Stimulated activated effector memory CD8-positive, alpha-beta T cell treated with anti-CD3 and anti-CD28 coated beads, Interleukin-12 subunit alpha, Interleukin-12 subunit beta, amount 100 ng/mL, for 72 hours (primary cell): ENCODE measurements around the gene ARHGEF10L.

Source experiments
- ATAC-seq: fragments of 150-1000 bp; cut with Tn5 transposase; 2 replicates; pipeline ENCODE4 v1.10.0; 2021
- DNase-seq, 2 donors: peaks; one replicate each; pipeline ENCODE4 v3.0.0; 2021 to 2022; ENCODE audit warnings: low spot score in 2 of 2
- H3K27ac Mint-ChIP-seq: one replicate; pipeline ENCODE4 v1.8.0; 2022; ENCODE audit warnings: mild to moderate bottlenecking, mixed read lengths
- H3K36me3 Mint-ChIP-seq: one replicate; pipeline ENCODE4 v1.8.0; 2022; ENCODE audit warnings: mild to moderate bottlenecking, mixed read lengths
- H3K4me1 Mint-ChIP-seq: one replicate; pipeline ENCODE4 v1.8.0; 2022; ENCODE audit warnings: mixed read lengths
- H3K4me3 Mint-ChIP-seq: one replicate; pipeline ENCODE4 v1.8.0; 2022; ENCODE audit warnings: mild to moderate bottlenecking, mixed read lengths
- H3K9me3 Mint-ChIP-seq: one replicate; pipeline ENCODE4 v1.8.0; 2022; ENCODE audit warnings: mixed read lengths

Gene ARHGEF10L

GRCh38 chr1:17665054-17665453 is 125.6 kb downstream of the ARHGEF10L start:
- DNase-seq = no peak
- ATAC-seq = no peak
- Mint-ChIP-seq H3K4me3 (no peak overlapping the region), H3K36me3 (no peaks in the 10 kb centered on the region), H3K9me3 (no peaks in the 10 kb centered on the region), H3K27ac (no peak overlapping the region), H3K4me1 (no peaks in the 10 kb centered on the region)

GRCh38 chr1:17665950-17666720 is 126.6 kb downstream of the ARHGEF10L start:
- ATAC-seq = no peak
- no peaks in the 10 kb centered on the region for H3K9me3 Mint-ChIP-seq
- H3K4me1 Mint-ChIP-seq = no peaks in the 10 kb centered on the region
- H3K4me3 Mint-ChIP-seq = no peak overlapping the region
- H3K27ac Mint-ChIP-seq = no peak overlapping the region
- DNase-seq = no peak
- H3K36me3 Mint-ChIP-seq = no peaks in the 10 kb centered on the region

GRCh38 chr1:17667641-17668040 is 128.1 kb downstream of the ARHGEF10L start:
- H3K36me3 Mint-ChIP-seq = no peaks in the 10 kb centered on the region
- DNase-seq (no peak), ATAC-seq (no peak)
- no peak overlapping the region for H3K4me3 Mint-ChIP-seq
- H3K27ac Mint-ChIP-seq = no peak overlapping the region
- H3K4me1 Mint-ChIP-seq = no peaks in the 10 kb centered on the region
- H3K9me3 Mint-ChIP-seq = no peaks in the 10 kb centered on the region

GRCh38 chr1:17668195-17668594 is 128.7 kb downstream of the ARHGEF10L start:
- no peaks in the 10 kb centered on the region for H3K9me3 Mint-ChIP-seq
- ATAC-seq = no peak
- H3K36me3 Mint-ChIP-seq = no peaks in the 10 kb centered on the region
- DNase-seq = no peak
- no peaks in the 10 kb centered on the region for H3K4me1 Mint-ChIP-seq
- no peak overlapping the region for H3K27ac Mint-ChIP-seq
- H3K4me3 Mint-ChIP-seq = no peak overlapping the region

GRCh38 chr1:17668624-17669175 is 129.2 kb downstream of the ARHGEF10L start:
- DNase-seq (no peak), ATAC-seq (no peak)
- H3K36me3 Mint-ChIP-seq = no peaks in the 10 kb centered on the region
- no peaks in the 10 kb centered on the region for H3K4me1 Mint-ChIP-seq
- H3K4me3 Mint-ChIP-seq = no peak overlapping the region
- H3K9me3 Mint-ChIP-seq = no peaks in the 10 kb centered on the region
- no peak overlapping the region for H3K27ac Mint-ChIP-seq

- no peaks in the 10 kb centered on the region for H3K9me3 Mint-ChIP-seq
- no peak for ATAC-seq
- H3K4me3 Mint-ChIP-seq = no peak overlapping the region
- H3K27ac Mint-ChIP-seq = no peak overlapping the region
- no peaks in the 10 kb centered on the region for H3K4me1 Mint-ChIP-seq
- no peak for DNase-seq
- H3K36me3 Mint-ChIP-seq = no peaks in the 10 kb centered on the region
Observed at GRCh38 chr1:17669305-17669704, 129.8 kb downstream of the ARHGEF10L start.

GRCh38 chr1:17669866-17670451 is 130.5 kb downstream of the ARHGEF10L start:
- no peak for DNase-seq
- ATAC-seq = no peak
- Mint-ChIP-seq H3K36me3 (no peaks in the 10 kb centered on the region), H3K4me1 (no peaks in the 10 kb centered on the region), H3K4me3 (no peak overlapping the region), H3K27ac (no peak overlapping the region), H3K9me3 (no peaks in the 10 kb centered on the region)

GRCh38 chr1:17670587-17671313 is 131.3 kb downstream of the ARHGEF10L start:
- Mint-ChIP-seq H3K27ac (no peak overlapping the region), H3K4me1 (no peaks in the 10 kb centered on the region), H3K9me3 (no peaks in the 10 kb centered on the region), H3K36me3 (no peaks in the 10 kb centered on the region), H3K4me3 (no peak overlapping the region)
- ATAC-seq = no peak
- no peak for DNase-seq

- H3K9me3 Mint-ChIP-seq = no peaks in the 10 kb centered on the region
- H3K27ac Mint-ChIP-seq = no peak overlapping the region
- H3K4me3 Mint-ChIP-seq = no peak overlapping the region
- DNase-seq = no peak
- H3K4me1 Mint-ChIP-seq = no peaks in the 10 kb centered on the region
- ATAC-seq = no peak
- H3K36me3 Mint-ChIP-seq = no peaks in the 10 kb centered on the region
Observed at GRCh38 chr1:17671314-17671705, 131.8 kb downstream of the ARHGEF10L start.

- Mint-ChIP-seq H3K9me3 (no peaks in the 10 kb centered on the region), H3K27ac (no peak overlapping the region), H3K36me3 (no peaks in the 10 kb centered on the region), H3K4me3 (no peak overlapping the region), H3K4me1 (no peaks in the 10 kb centered on the region)
- DNase-seq = no peak
- ATAC-seq = no peak
Observed at GRCh38 chr1:17671741-17672140, 132.2 kb downstream of the ARHGEF10L start.

- H3K27ac Mint-ChIP-seq = no peak overlapping the region
- DNase-seq (no peak), ATAC-seq (no peak)
- no peaks in the 10 kb centered on the region for H3K4me1 Mint-ChIP-seq
- H3K36me3 Mint-ChIP-seq = no peaks in the 10 kb centered on the region
- H3K9me3 Mint-ChIP-seq = no peaks in the 10 kb centered on the region
- no peak overlapping the region for H3K4me3 Mint-ChIP-seq
Observed at GRCh38 chr1:17672226-17672625, 132.7 kb downstream of the ARHGEF10L start.

GRCh38 chr1:17673329-17674072 is 134.0 kb downstream of the ARHGEF10L start:
- ATAC-seq = peak; percentile 41
- no peaks in the 10 kb centered on the region for H3K4me1 Mint-ChIP-seq
- DNase-seq = no peak
- no peak overlapping the region for H3K4me3 Mint-ChIP-seq
- no peak overlapping the region for H3K27ac Mint-ChIP-seq
- no peaks in the 10 kb centered on the region for H3K36me3 Mint-ChIP-seq
- H3K9me3 Mint-ChIP-seq = no peaks in the 10 kb centered on the region

- Mint-ChIP-seq H3K9me3 (no peaks in the 10 kb centered on the region), H3K4me3 (no peak overlapping the region), H3K27ac (no peak overlapping the region), H3K36me3 (no peaks in the 10 kb centered on the region), H3K4me1 (no peaks in the 10 kb centered on the region)
- no peak for DNase-seq
- ATAC-seq = no peak
Observed at GRCh38 chr1:17674726-17675500, 135.4 kb downstream of the ARHGEF10L start.

- DNase-seq (no peak), ATAC-seq (no peak)
- Mint-ChIP-seq H3K36me3 (no peaks in the 10 kb centered on the region), H3K9me3 (no peaks in the 10 kb centered on the region), H3K27ac (no peak overlapping the region), H3K4me3 (no peak overlapping the region), H3K4me1 (no peaks in the 10 kb centered on the region)
Observed at GRCh38 chr1:17675744-17676143, 136.2 kb downstream of the ARHGEF10L start.
